C4-2B (cell line): ENCODE data around the gene PDHA1.

Experiments
- ZFX ChIP-seq: fragments of 450-650 bp; IDR thresholded peaks from 2 replicates; pipeline ENCODE4 v1.6.1; 2017
- TF ChIP-seq, protein P1 (sequence below): fragments of 450-650 bp; conservative IDR thresholded peaks from 2 replicates; pipeline ENCODE4 v1.5.1; 2017; ENCODE audit warnings: mild to moderate bottlenecking

DNA sequence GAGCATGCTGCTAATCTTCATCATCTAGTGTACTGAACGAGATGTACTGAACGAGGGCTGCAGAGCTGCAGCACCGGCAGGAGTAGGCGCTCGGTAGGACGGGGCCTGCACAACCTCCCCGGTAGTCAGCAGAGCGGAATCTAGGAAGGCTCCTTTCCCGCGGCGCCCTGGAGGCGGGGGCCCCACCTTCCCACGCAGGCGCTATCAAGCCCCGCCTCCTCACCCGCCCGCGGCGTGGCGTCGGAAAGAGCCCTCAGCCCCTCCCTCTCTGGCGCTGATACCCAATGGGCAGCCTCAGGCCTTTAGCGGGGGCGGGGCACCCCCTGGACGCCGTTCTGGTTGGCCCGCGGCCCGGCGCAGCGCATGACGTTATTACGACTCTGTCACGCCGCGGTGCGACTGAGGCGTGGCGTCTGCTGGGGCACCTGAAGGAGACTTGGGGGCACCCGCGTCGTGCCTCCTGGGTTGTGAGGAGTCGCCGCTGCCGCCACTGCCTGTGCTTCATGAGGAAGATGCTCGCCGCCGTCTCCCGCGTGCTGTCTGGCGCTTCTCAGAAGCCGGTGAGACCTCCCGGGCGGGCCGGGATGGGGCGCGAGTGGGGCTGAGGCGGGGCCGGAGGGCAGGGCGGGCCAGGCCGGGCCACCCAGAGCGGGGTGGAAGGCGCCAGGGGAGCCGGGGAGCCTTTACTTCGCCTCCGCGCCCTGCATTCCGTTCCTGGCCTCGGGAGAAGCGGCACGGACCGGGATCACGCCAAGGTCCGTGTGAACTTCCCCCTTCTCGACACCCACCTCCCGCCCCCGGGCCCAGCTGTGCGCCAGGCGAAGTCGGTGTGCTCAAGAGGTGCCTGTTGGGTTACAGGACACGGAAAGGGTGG lies at the start of gene PDHA1:
- TF ChIP-seq, protein P1, sequence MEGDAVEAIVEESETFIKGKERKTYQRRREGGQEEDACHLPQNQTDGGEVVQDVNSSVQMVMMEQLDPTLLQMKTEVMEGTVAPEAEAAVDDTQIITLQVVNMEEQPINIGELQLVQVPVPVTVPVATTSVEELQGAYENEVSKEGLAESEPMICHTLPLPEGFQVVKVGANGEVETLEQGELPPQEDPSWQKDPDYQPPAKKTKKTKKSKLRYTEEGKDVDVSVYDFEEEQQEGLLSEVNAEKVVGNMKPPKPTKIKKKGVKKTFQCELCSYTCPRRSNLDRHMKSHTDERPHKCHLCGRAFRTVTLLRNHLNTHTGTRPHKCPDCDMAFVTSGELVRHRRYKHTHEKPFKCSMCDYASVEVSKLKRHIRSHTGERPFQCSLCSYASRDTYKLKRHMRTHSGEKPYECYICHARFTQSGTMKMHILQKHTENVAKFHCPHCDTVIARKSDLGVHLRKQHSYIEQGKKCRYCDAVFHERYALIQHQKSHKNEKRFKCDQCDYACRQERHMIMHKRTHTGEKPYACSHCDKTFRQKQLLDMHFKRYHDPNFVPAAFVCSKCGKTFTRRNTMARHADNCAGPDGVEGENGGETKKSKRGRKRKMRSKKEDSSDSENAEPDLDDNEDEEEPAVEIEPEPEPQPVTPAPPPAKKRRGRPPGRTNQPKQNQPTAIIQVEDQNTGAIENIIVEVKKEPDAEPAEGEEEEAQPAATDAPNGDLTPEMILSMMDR: no peak
- TF ChIP-seq ZFX: peak; percentile 42
